Keratinocyte (primary cell): ENCODE measurements around the gene KLK6. TPM values are rescaled to one million over a fixed set of nuclear protein-coding genes. Genes with fewer than 3 reads are reported as not detected.

Experiments
- DNase-seq: peaks from one replicate; pipeline ENCODE4 v3.0.0-alpha.2; 2011; ENCODE audit warnings: low read depth, missing footprints, low spot score
- FAIRE-seq: peaks from 2 replicates; lab custom pipeline; 2011; peaks lifted over from hg19 to GRCh38; lab: Jason Lieb, UNC
- H2AFZ ChIP-seq: 2 replicates; pipeline ENCODE4 v1.6.0; 2012; ENCODE audit warnings: low read length, control low read depth, inconsistent platforms; ENCODE audit not compliant: control insufficient read depth
- H3K27ac ChIP-seq: 2 replicates; pipeline ENCODE4 v1.5.1; 2011; ENCODE audit warnings: low read length; ENCODE audit not compliant: control insufficient read depth, insufficient read depth
- H3K27me3 ChIP-seq: 3 replicates; pipeline ENCODE4 v1.6.0; 2011; ENCODE audit warnings: low read length; ENCODE audit not compliant: control insufficient read depth, insufficient read depth; ENCODE audit errors: extremely low read depth
- H3K36me3 ChIP-seq, 2 experiments: 2 replicates in 1 of 2; 3 replicates in 1 of 2; pipeline ENCODE4 v1.5.1; 2011; ENCODE audit warnings: low read length in 2 of 2, mild to moderate bottlenecking in 1 of 2; ENCODE audit not compliant: control insufficient read depth in 2 of 2, insufficient read depth in 2 of 2; ENCODE audit errors: extremely low read depth in 1 of 2
- H3K4me1 ChIP-seq: 3 replicates; pipeline ENCODE4 v1.5.1; 2011; ENCODE audit warnings: low read length; ENCODE audit not compliant: control insufficient read depth, insufficient read depth; ENCODE audit errors: extremely low read depth
- H3K4me2 ChIP-seq: 3 replicates; pipeline ENCODE4 v1.6.0; 2011; ENCODE audit warnings: low read depth, low read length; ENCODE audit not compliant: control insufficient read depth, insufficient read depth; ENCODE audit errors: extremely low read depth
- H3K4me3 ChIP-seq, 3 experiments: fragments of 200-600 bp in 1 of 3; sonication (generic) in 1 of 3; 2 replicates in 2 of 3; 3 replicates in 1 of 3; pipeline ENCODE4 v1.5.1; 2011 to 2016; ENCODE audit warnings: low read length in 3 of 3, mild to moderate bottlenecking in 3 of 3, control low read depth in 2 of 3, inconsistent platforms in 1 of 3, low read depth in 1 of 3, mixed read lengths in 1 of 3, mixed run types in 1 of 3, moderate library complexity in 1 of 3; ENCODE audit not compliant: control insufficient read depth in 2 of 3, insufficient read depth in 2 of 3; ENCODE audit errors: extremely low read depth in 1 of 3
- H3K79me2 ChIP-seq: 2 replicates; pipeline ENCODE4 v1.6.0; 2012; ENCODE audit warnings: low read length; ENCODE audit not compliant: control insufficient read depth, insufficient read depth
- H3K9ac ChIP-seq: 3 replicates; pipeline ENCODE4 v1.6.0; 2011; ENCODE audit warnings: low read length; ENCODE audit not compliant: control insufficient read depth, insufficient read depth; ENCODE audit errors: extremely low read depth
- H3K9me1 ChIP-seq: 3 replicates; pipeline ENCODE4 v1.6.0; 2011; ENCODE audit warnings: low read length; ENCODE audit not compliant: control insufficient read depth, insufficient read depth; ENCODE audit errors: extremely low read depth
- H3K9me3 ChIP-seq: 2 replicates; pipeline ENCODE4 v1.5.1; 2012; ENCODE audit warnings: low read depth, low read length; ENCODE audit not compliant: control insufficient read depth
- H4K20me1 ChIP-seq: 3 replicates; pipeline ENCODE4 v1.6.0; 2011; ENCODE audit warnings: low read length; ENCODE audit not compliant: control insufficient read depth, insufficient read depth; ENCODE audit errors: extremely low read depth
- EZH2 ChIP-seq: IDR thresholded peaks from one replicate; pipeline ENCODE4 v1.6.1; 2012; ENCODE audit warnings: inconsistent platforms, mild to moderate bottlenecking, low read length, moderate library complexity
- dilution Hi-C: fragments of 300-500 bp; cut with MboI; formaldehyde crosslinking; loops from one replicate; pipeline ENCODE4 v1.7.0; 2020; ENCODE audit warnings: low sequenced_read_pairs; ENCODE audit not compliant: extremely low pct_ligation_motif_present
- polyA plus RNA-seq, 5 experiments: library from polyadenylated mRNA; depleted of rRNA in 3 of 5; stranded (reverse) in 3 of 5; stranded (forward) in 1 of 5; unstranded in 1 of 5; fragments of >200 nt; gene quantifications; 1 replicate in 1 of 5; 2 replicates in 3 of 5; 3 replicates in 1 of 5; pipeline versions ENCODE4 v1.2.1 to v1.2.3, GENCODE V29; 2011 to 2012; ENCODE audit warnings: missing spikeins in 2 of 5, low read depth in 1 of 5, low replicate concordance in 1 of 5
- TF ChIP-seq, protein P1 (sequence below), 3 experiments: IDR thresholded peaks in 1 of 3; conservative IDR thresholded peaks in 1 of 3; optimal IDR thresholded peaks in 1 of 3; 2 replicates in 2 of 3; 3 replicates in 1 of 3; pipeline versions ENCODE3 to v1.5.1; 2011; ENCODE audit warnings: low read length in 3 of 3, mild to moderate bottlenecking in 3 of 3, moderate library complexity in 2 of 3, control low read depth in 1 of 3, inconsistent platforms in 1 of 3; ENCODE audit not compliant: insufficient read depth in 2 of 3; ENCODE audit errors: extremely low read depth in 1 of 3

The KLK6 gene
- polyA plus RNA-seq, 1 donor (not counting 4 experiments of a cell fraction or from before 2014, with no cell fraction given): 1.9 TPM

DNA sequence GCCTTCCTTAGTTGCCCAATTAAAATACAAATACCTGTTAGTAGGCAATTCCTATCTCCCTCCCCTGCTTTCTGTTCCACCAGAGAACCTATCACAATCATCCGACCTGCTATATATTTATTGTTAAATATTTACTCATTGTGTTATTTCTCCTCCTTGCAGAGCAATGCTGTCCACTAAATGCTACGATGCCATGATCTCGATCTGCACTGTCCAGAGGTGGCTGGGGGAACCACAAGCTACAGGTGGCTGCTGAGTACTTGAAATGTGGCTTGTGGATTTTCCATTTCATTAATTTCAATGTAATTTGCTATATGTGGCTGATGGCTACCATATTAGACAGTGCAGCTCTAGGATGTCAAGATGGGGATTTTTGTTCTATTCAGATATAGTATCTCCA is 5.1 kb downstream of the KLK6 start:
- TF ChIP-seq, protein P1, sequence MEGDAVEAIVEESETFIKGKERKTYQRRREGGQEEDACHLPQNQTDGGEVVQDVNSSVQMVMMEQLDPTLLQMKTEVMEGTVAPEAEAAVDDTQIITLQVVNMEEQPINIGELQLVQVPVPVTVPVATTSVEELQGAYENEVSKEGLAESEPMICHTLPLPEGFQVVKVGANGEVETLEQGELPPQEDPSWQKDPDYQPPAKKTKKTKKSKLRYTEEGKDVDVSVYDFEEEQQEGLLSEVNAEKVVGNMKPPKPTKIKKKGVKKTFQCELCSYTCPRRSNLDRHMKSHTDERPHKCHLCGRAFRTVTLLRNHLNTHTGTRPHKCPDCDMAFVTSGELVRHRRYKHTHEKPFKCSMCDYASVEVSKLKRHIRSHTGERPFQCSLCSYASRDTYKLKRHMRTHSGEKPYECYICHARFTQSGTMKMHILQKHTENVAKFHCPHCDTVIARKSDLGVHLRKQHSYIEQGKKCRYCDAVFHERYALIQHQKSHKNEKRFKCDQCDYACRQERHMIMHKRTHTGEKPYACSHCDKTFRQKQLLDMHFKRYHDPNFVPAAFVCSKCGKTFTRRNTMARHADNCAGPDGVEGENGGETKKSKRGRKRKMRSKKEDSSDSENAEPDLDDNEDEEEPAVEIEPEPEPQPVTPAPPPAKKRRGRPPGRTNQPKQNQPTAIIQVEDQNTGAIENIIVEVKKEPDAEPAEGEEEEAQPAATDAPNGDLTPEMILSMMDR (optimal IDR thresholded peaks at IDR 0.05 in 1 of 3, IDR thresholded peaks at IDR 0.05 in 1 of 3, conservative IDR thresholded peaks at IDR 0.05 in 1 of 3; ENCODE audit: extremely low read depth in 1 of 3, insufficient read depth in 2 of 3, low read length in 3 of 3): no peak
- TF ChIP-seq EZH2: no peak
- dilution Hi-C loops: no loop called here
- H3K4me1 ChIP-seq: peaks cover 11% of the 10 kb centered on the region
- no peak overlapping the region for H3K9ac ChIP-seq
- DNase-seq (no peak), FAIRE-seq (no peak)
- no peaks in the 10 kb centered on the region for H4K20me1 ChIP-seq
- H2AFZ ChIP-seq: no peak overlapping the region
- H3K9me1 ChIP-seq: no peaks in the 10 kb centered on the region
- H3K9me3 ChIP-seq: peaks cover 3% of the 10 kb centered on the region
- H3K36me3 ChIP-seq: no peaks in the 10 kb centered on the region
- H3K79me2 ChIP-seq: no peaks in the 10 kb centered on the region
- H3K27ac ChIP-seq: no peak overlapping the region
- H3K27me3 ChIP-seq: no peaks in the 10 kb centered on the region
- H3K4me3 ChIP-seq: no peak overlapping the region
- H3K4me2 ChIP-seq: no peak overlapping the region

DNA sequence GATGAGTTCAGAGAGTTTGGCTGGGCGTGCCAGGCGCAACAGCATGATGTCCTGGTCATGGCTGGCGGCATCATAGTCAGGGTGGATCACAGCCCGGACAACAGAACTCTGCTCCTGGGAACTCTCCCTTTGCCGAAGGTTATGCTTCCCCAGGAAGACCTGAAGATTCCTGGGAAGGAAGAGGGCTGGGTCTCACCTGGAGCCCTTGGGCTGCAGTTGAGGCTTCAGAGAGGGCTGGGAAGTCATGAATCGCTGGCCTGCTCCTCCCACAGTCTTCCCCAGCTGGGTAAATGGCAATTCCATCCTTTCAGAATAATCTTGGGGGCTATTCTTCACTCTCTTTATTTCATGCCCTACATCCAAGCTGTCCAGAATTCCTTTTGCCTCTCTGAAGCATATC is 6.0 kb downstream of the KLK6 start:
- dilution Hi-C loops: no loop called here
- peaks cover 3% of the 10 kb centered on the region for H3K4me1 ChIP-seq
- no peak overlapping the region for H2AFZ ChIP-seq
- H4K20me1 ChIP-seq: no peaks in the 10 kb centered on the region
- peaks cover 4% of the 10 kb centered on the region for H3K27me3 ChIP-seq
- DNase-seq (no peak), FAIRE-seq (no peak)
- no peak overlapping the region for H3K4me2 ChIP-seq
- no peak overlapping the region for H3K27ac ChIP-seq
- peaks cover 3% of the 10 kb centered on the region for H3K9me3 ChIP-seq
- no peaks in the 10 kb centered on the region for H3K9me1 ChIP-seq
- H3K79me2 ChIP-seq: no peaks in the 10 kb centered on the region
- TF ChIP-seq, protein P1 (optimal IDR thresholded peaks at IDR 0.05 in 1 of 3, IDR thresholded peaks at IDR 0.05 in 1 of 3, conservative IDR thresholded peaks at IDR 0.05 in 1 of 3; ENCODE audit: extremely low read depth in 1 of 3, insufficient read depth in 2 of 3, low read length in 3 of 3): no peak
- no peak for TF ChIP-seq EZH2
- H3K36me3 ChIP-seq: no peaks in the 10 kb centered on the region
- no peak overlapping the region for H3K4me3 ChIP-seq
- no peak overlapping the region for H3K9ac ChIP-seq
